GM18870 (cell line): Measurements from ENCODE around the gene FAR2.

Experiments
- ATAC-seq: cut with Tn5 transposase; IDR thresholded peaks from one replicate; pipeline ENCODE4 v1.9.1; 2021; ENCODE audit warnings: moderate library complexity; ENCODE audit not compliant: unreplicated experiment

FAR2 gene

DNA sequence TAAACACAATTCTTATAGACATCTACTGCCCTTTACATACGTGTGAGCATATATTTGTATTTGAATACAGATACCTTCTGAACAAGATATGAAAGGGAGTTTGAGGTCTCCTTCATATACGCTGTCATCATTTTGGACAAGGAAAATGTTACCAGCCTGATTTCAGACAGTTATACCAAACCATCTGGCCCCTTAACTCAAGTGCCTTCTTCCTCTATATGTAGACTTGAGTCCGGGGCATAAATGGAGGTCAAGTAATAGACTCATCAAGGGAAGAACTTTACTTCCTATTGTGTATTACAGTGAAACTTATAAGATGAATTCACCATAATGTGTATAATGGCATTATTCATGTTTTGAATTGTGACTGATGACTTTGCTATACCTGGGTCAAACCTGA, 52.2 kb downstream of the FAR2 start:
- no peak for ATAC-seq

DNA sequence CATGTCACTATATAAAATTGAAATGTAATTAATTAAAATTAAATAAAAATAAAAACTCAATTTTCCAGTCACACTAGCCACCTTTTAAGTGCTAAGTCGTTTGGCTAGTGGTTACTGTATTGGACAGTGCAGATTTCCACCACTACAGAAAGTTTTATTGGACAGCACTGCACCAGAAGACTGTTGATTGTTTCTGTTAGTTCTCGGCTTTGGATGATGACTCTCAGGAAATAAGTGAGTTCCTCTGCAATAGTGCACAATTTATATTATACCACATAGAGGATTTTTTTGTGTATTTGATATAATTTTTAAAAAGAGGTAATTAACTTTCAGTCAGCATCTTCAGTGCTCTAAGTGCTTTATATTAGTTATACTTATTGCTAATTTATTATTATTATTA, 52.7 kb downstream of the FAR2 start:
- ATAC-seq: no peak

DNA sequence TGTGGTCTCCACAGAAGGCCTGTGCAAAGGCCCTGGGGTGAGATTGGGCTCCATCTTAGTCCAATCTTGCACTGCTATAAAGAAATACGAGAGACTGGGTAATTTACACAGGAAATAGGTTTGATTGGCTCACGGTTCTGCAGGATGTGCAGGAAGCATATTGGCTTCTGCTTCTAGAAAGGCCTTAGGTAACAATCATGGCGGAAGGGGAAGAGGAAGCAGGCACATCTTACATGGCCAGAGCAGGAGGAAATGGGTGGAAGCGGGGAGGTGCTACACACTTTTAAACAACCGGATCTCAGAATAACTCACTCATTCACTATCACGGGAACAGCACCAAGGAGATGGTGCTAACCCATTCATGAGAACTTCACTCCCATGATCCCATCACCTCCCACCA, 55.4 kb downstream of the FAR2 start:
- no peak for ATAC-seq

DNA sequence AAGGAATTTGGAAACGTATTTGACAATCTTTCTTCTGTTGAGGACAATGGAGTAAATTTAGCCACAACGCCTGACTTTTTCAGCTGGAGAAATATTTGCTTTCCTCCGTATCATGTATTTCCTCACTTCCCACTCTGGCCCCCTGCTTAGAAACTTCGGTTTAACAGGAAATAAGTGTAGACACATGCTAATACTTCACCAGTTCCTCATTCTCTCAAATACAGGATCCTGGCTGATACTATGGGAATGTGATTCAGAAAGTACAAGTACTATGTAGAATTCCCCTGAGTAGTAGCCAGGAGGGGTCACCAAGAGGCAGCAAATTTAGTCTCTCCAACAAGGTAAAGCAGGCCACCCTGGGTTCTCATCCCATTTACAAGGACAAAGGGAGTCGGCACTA, 58.0 kb downstream of the FAR2 start:
- ATAC-seq: no peak

DNA sequence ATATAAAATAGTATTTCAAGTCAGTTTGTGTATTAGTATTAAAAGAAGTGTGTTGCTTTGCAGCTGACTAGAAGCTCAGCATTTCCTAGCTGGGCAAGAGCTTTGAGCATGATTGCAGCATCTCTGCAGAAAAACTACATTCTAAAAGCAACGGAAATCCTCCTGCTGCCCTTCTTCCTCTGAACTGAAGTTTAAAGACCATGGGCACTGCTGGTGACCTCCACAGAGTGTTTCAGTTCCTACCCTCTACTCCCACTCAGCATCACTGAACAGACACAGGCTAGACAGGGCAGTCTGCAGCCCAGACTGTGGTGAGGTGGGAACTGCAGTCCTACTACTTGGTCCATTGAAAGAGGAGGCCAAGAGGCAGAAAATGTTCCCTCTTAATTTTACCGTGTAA, 59.0 kb downstream of the FAR2 start:
- ATAC-seq: peak; percentile 61

DNA sequence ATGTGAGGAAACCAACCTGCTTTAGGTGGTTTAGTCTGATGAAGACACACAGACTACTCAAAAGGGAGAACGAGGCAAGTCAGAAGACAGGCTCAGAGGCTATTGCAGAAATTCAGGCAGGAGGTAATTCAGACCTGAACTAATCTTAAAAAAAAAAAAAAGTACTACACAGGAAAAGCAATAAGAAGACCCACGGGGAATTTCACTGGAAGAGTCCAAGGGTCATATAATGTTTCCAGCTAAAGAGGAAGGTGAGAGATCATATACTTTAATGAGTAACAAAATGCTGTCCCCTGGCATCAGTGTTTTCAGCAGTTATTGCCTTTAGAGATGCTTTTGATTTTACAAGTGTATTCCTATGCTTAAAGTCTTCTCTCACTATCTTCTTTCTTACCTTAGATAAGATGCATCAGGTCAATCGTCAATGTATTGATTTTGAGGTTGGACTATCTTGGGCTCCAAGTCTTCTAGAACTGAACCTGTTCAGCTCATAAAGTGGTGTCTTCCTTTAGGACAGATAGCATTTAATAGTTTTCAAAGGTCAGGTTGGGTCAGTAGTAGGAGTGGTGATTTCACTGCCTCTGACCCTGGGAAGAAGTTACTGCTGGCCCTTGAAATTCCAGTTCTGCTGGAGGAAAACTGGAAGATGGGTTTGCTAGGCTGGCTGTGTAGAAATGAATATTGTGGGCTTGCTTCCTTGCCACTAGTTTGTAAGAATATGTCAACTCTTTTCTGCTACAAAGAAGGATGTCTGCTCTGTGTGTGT, 60.0 kb downstream of the FAR2 start:
- no peak for ATAC-seq

DNA sequence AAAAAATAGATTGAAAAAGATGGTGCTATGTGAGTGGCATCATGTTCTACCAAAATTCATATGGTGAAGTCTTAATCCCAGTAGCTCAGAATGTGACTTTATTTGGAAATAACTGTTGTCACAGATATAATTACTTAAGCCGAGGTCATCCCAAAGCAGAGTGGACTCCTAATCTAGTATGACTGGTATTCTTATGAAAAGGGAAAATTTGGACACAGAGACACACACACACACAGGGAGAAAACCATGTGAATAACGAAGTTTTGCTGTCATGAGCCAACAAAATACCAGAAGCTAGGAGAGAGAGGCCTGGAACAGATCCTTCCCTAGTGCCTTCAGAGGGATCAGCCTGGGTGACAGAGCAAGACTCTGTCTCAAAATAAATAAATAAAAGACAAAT, 62.6 kb downstream of the FAR2 start:
- ATAC-seq: no peak

DNA sequence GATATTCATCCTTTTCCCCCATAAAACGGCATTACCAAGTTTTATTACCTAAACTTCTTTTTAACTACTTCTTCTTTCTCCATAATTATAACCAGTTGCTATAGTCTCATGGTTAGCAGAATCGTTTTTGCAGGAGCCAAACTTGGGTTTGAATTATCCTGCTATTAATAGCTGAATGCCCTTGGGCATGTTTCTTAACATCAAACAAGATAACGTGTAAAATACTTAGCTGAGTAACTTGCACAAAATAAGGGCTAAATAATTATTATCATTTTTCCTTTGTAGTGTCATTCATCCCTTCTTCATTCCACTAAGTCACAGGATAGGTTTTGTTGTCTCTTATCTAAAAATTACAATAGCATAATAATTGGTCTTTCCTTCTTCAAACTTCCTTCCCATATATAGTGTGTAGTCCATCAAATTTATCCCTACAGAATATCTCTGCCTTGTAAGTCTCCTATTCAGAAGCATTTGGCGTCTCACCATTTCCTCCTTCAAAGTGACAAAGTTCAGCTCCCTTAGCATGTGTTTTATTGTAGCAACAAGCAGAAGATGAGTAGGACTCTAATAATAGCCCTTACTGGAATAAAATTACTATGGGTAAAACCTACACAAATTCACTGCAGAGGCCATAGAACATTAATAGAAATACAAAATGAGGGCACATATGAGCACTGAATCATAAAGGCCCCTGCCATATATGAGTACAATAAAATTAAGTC, 63.8 kb downstream of the FAR2 start:
- ATAC-seq: no peak

DNA sequence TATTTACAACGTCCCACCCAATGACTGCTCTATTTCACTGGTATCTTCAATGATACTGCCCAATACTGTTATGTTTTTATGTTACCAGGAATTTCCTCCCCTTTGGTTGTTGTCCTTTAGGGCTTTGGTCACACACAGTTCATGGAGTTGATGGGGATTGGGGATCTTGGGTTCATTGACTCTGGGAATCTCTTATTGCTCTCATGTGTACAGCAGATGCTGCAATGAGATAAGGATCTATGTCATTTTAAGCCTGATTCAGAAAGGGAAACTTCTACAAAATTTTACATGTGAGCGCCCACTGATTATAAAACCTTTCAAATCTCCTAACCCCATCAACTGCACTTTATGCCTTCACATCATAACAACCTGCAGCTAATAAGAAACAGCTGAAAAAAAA, 67.2 kb downstream of the FAR2 start:
- no peak for ATAC-seq

DNA sequence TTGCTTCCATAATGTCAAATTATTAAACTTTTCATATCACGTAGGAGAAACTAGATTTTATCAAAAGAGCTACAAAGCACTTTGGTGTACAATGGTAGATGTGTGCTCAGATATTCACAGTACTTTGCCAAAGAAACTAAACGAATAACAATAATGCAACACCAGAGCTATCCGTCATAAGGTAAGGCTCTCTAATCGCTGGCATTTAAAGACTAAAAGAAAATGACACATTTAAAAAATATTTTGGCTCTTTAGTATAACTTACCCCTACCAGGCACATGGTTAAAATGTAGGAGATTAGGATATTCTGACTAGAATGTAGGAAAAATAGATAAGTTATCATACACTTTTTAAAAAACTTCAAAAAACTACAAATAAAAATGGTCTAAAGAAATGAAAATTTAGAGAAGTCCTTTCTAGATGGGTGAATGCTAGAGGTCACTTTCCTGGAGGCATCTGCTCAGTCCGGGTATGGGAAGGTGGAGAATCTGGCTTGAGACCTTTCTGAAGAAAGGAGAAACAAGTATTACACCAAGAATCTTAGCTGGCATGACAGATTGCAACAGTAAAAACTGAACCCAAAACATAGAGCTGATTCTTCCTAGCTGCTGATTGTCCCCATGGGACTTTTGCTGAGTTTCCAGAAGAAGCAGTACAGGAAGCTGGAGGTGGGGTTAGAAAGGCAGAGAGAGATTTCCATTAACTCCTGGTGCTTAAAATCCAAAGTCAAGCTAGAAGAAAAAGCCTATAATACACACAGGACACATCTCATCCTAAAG, 67.9 kb downstream of the FAR2 start:
- no peak for ATAC-seq

DNA sequence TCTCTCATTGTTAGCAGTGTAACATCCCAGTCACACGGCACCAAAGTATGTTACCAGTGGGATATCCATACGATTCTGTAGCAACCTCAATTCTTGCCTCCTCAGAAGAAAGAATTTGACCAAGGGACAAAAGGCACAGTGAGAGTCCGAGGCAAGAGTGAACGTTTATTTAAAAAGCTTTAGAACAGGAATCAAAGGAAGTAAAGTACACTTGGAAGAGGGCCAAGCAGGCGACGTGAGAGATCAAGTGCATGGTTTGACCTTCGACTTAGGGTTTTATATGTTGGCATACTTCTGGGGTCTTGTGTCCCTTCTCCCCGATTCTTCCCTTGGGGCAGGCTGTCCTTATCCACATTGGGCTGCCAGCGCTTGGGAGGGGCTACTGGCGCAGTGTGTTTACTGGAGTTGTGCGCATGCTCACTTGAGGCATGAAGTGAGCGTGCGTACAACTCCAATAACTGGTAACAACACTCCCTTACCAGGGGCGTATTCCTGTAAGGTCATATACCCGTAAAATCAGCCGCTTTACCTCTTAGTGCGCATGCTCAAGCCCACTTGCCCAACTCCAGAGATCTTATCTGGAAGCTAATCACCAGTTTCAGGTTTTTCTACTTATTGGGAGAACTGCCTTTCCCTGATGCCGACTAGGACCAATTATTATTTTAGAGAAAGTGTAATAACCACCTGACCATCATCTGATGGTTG, 71.7 kb downstream of the FAR2 start:
- ATAC-seq: no peak

DNA sequence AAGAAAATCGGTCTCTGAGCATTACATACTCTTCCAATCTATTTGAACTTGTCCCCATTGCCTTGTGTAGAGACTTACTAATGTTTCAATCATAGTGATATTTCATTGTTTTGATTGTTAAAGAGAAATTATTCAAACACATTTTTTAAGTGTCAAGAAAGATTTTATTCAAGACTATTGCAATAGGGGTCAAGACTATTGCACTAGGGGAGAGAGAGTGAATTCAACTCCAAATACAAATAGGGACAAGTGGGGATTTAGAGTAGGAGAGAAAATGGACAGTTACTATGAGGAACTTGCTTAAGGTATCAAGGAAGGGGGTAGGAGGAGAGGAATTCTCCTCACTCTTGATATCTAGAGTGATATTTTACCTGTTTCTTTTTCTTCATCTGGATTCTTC, 73.1 kb downstream of the FAR2 start:
- ATAC-seq: no peak

DNA sequence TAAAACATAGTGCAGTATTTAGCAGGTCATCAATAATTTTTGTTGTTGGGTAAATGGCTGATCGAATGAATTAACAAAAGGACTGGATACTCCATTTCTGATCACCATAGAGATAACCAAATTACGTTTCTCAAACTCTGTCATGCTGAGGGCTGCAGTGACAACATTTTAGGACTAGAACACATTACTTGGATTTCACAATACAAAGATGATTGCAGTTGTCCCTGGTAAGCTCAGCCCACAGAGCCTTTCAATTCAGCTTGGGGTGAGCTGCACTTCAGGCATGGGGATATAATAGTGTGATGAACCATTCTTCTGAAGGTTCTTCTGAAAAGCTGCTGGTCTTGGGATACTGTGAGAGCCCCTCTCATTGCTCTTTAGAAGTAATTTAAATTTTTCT, 74.3 kb downstream of the FAR2 start:
- ATAC-seq: no peak

DNA sequence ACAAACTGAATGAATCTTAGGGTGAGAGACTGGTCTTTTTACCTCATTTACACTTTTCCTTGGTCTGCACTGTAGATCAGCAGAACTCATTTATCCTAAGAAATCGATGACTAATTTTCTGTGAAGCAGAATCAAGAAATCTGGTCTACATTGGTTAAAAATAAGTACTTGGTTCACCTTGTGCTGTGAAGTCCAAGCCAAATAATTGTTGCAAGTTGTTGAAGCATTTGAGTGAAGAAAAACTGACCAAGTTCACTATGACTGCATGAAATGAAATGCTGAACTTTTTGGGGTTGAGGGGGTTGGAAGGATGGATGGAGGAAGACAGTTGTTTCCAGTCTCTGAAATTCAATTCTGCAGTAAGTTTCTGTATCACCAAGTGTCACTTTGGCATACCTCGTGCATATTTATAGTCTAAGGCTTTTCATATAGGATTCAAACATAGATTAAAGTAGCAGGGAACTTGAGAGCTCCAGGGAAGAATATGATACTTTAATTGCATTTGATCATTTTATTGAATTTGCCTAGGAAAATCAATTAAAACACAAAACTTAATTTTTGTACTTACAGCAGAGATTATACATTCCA, 75.0 kb downstream of the FAR2 start:
- ATAC-seq: no peak

DNA sequence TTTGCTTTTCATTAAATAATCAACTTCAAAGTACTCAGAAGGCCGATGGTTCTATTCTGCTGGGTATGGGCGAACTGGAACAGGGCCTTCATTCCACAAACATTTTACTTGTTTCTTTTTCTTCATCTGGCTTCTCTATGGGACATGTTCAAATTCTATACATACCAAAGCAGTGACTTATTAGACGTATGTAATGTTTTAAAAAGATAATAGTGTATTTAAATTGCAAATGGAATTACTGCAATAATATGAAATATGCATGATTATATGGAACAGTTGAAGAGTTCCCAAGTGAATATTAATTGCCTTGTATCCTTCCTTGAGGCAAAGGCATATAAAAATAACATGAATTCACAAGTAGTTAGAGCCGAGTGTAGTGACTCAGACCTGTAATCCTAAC, 75.5 kb downstream of the FAR2 start:
- ATAC-seq: no peak

DNA sequence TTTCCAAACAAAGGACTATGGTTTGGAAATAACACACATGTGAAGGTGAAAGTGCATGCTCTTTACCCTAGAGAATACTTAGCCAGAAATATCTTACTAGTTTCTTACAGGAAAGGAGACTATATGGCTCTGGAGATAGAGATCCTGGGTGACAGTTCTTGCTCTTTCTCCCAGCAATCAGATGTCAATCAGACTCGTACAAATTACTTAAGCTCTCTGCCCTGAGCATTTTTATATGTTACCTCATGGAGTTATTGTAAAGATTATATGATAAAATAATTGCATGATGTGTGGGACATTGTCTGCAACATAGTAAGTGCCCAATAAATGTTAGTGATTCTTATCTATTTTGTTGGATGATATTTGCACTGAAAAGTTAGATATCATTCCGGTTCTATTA, 76.8 kb downstream of the FAR2 start:
- ATAC-seq: no peak

DNA sequence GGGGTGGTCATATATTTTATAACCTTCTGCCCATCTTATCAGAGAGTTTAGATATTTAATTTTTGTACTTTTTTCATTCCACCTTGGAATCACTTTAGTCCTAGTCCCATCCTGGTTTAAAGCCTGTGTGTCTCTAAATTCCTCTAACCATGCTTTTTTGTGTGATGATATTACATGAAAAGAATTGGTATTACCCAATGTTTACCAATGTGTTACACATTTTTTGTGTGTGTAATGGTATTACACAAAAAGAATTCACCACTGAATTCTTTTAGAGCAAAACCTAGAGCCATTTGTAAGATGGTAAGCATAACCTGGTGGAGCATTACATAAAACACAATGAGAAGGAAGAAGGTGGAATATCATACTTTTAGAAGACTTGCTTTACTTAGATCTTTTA, 77.5 kb downstream of the FAR2 start:
- no peak for ATAC-seq

DNA sequence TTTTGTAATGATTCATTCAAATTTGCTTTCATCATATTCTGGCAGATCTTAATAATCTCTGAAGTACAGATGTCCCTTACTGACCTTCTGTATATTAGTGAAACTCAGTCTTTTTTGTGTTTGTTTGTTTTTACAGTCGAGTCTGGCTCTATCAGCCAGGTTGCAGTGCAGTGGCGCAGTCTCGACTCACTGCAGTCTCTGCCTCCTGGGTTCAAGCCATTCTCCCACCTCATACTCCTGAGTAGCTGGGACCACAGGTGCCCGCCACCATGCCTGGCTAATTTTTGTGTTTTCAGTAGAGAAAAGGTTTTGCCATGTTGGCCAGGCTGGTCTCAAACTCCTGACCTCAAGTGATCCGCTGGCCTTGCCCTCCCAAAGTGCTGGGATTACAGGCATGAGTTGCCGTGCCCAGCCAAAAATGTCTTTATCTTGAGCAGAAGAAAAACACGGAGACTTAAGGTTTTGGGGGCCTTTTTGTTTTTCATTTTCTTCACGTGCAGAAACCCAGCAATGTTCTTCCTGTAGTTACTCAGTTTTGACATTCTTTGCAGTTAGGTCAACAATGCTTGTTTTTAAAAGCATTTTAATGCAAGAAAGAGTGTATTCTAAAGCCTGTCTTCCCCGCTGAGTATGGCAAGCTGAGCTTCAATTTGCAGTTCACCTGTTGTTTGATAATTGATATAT, 79.5 kb downstream of the FAR2 start:
- ATAC-seq: no peak

DNA sequence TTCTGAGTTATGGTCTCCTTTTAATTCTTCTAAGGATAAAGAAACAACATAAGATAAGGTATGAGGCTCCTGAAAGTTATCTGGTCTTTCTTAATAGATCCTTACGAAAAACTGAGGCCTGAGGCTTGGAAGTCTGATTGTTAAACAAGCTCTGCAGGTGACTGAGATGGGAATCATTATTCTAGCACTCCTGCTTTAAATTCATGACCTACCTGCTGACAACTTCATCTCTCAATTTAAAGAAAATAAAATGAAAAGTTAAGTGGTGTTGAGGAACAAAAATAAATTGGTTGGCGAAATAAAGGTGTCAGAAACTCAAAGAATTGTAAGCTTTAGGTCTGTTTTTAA, 80.1 kb downstream of the FAR2 start:
- no peak for ATAC-seq

DNA sequence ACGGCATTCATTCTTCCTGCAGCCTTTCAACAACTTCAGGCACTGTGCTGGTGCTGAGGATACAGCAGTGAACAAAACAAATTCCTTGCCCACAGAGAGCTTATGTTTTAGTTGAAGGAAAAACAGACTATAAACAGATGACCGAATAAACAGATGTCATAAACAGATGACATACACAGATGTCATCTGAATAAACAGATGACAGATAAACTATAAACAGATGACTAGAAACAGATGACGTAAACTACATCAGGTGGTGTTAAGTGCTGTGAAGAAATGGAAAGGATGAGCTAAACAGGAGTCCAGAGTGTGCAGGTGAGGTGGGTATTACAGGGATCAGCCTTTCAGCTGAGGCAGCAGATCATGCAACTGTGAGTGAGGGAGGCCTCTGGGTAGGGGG, 80.9 kb downstream of the FAR2 start:
- no peak for ATAC-seq
